Suppressor macrophage treated with lipopolysaccharide for 1 hour (primary cell): ENCODE results near the gene PLN.

ENCODE experiments used
- DNase-seq, 3 donors: peaks; one replicate each; pipeline ENCODE4 v3.0.0-alpha.2; 2020 to 2022

PLN gene

GRCh38 chr6:118548136-118548535 lies at the start of gene PLN:
TSS of gene PLN (plus strand) at chr6:118548296. CDS start at chr6:118558922, 10,626 bp downstream.
- no peak for DNase-seq

DNA sequence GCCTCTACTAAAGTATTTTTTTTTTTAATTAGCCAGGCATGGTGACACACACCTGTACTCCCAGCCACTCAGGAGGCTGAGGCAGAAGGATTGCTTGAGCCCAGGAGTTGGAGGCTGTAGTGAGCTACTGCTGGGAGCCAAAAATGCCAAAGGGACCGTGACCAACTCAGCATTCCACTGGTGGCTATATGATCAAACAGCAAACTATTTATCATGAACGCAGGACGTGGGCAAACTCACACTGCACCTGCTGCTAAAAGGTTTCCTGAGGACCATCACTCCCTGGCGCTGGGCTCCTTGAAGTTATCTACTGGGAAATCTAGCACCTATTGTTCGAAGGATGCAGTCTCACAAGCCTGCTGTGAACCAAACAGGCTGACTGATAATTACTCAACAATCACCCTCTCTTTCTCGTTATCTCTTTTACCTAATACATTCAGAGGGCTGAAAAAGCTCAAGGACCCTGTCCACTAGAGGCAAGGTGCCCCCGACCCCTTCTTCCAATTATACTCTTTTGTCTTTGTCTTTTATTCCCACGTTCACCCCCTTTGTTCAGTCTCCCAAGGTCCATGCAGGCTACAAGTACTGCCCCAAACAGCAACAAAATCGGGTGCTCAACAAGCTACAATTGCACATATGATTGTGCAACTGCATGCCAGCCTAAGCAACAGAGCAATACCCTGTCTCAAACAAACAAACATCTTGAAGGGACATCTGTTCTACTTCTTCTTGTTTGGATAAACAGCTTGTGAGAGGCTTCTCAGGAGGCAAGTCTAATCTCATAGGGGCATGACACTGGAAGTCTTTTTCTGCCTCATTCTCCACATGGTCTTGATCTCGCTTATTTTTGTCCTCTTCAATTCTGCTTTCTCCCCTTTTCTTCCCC lies 47.7 kb upstream of the PLN start:
- no peak for DNase-seq

DNA sequence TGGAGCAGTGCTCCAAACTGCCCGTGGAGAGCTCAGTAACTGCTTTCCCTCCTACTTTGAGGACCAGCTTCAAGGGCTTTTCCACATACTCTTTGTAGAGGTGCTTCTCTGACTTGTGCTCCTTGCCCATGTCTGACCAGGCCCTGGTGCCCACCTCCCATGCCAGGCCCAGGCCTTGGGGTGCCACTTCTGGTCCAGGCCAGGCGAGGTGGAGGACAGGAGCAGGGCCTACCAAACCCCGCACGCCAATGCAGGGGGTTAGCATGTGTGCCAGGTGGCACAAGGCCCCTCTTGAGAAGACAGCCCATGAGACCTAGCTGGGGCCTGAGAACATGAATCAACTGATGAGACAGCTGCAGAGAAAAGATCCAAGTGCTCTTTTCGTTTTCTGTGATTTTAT lies 47.0 kb upstream of the PLN start:
- no peak for DNase-seq

GRCh38 chr6:118501765-118502164 lies 46.3 kb upstream of the PLN start:
- DNase-seq: no peak

- no peak for DNase-seq
Measured at GRCh38 chr6:118502169-118502568, 45.9 kb upstream of the PLN start.

- no peak for DNase-seq
Measured at GRCh38 chr6:118504611-118505010, 43.5 kb upstream of the PLN start.

DNA sequence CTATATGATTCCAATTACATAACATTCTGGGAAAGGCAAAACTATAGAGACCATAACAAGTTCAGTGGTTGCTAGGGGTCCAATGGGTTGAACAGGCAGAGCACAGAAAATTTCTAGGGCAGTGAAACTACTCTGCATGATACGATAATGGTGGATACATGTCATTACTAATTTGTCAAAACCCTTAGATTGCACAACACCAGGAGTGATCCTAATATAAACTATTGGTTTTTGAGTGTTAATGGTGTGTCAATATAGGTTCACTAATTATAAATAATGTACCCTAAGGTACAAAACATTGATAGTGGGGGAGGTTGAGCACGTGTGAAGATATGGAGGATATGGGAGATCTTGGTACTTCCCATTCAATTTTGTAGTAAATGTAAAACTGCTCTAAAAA lies 42.4 kb upstream of the PLN start:
- DNase-seq: no peak

- no peak for DNase-seq
Measured at GRCh38 chr6:118506071-118506638, 41.9 kb upstream of the PLN start.

GRCh38 chr6:118507636-118508035 lies 40.5 kb upstream of the PLN start:
- DNase-seq: no peak

DNA sequence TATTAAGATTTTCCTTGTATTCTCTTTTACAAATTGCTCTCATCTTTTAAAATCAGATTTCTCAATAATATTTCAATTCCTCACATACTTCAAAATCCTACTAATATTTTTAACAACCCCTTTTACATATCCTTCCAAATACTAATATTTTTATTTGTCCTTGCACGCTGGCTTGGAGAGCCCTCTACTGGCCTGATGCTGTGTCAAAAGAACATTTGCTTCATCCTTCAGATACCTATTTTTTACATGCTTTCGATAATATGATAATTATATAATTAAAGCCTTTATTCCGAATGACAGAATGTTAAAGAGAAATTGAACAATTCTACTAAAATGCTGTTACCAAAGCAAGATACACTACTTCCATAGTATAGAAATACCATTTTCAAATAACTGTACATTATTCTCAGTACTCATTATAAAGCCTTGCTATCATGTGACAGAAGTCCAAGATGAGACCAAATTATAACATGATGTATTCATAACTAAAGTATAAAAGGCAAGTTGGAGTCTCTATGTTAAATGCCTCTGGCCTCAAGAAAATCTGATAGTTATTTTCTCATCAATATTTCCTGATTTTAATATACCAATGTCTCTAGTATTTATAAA lies 39.0 kb upstream of the PLN start:
- peak in 1 of 3 donors; percentile 7 for DNase-seq

- no peak for DNase-seq
Measured at GRCh38 chr6:118511930-118512715, 36.0 kb upstream of the PLN start.

- DNase-seq: no peak
Measured at GRCh38 chr6:118514689-118515088, 33.4 kb upstream of the PLN start.

- no peak for DNase-seq
Measured at GRCh38 chr6:118522422-118522821, 25.7 kb upstream of the PLN start.

GRCh38 chr6:118523216-118523615 lies 24.9 kb upstream of the PLN start:
- no peak for DNase-seq

- DNase-seq: no peak
Measured at GRCh38 chr6:118524686-118525085, 23.4 kb upstream of the PLN start.

GRCh38 chr6:118525913-118526780 lies 21.9 kb upstream of the PLN start:
- DNase-seq: no peak

DNA sequence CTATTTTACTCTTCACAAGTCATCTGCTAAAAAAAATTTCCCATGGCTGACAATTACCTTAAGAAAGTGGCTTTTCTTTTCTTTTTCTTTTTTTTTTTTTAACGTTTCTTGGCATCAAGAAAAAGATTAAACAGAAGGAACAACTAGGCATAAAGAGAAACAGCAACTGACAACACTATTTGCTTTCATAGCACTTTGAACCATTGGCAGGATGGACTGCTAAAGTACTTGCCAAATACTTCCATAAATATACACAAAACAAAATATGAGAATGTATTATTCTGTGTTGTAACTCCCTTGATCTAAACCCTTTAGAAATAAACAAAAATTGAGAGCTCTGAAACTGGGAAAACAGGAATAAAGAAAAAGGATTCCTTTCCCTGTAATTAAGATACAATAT lies 20.0 kb upstream of the PLN start:
- DNase-seq: no peak

DNA sequence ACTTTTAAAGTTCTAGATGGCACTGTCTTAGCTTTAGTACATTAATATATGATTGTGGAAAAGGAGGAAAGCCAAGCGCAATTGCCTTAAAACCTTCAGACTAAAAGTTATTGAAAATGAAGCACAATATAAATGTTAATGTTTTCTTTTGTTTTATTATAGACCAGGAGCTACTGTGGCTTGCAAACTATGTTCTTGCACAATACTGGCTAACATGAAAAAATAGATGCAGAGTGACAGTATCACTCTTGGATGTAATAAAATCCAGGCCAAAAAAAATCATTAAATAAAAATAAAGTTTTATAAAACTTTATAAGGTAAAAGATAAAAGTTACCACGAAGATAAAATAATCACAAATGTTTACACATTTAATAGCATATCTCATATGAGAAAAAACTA lies 18.3 kb upstream of the PLN start:
- no peak for DNase-seq

GRCh38 chr6:118530942-118531341 lies 17.2 kb upstream of the PLN start:
- no peak for DNase-seq

DNA sequence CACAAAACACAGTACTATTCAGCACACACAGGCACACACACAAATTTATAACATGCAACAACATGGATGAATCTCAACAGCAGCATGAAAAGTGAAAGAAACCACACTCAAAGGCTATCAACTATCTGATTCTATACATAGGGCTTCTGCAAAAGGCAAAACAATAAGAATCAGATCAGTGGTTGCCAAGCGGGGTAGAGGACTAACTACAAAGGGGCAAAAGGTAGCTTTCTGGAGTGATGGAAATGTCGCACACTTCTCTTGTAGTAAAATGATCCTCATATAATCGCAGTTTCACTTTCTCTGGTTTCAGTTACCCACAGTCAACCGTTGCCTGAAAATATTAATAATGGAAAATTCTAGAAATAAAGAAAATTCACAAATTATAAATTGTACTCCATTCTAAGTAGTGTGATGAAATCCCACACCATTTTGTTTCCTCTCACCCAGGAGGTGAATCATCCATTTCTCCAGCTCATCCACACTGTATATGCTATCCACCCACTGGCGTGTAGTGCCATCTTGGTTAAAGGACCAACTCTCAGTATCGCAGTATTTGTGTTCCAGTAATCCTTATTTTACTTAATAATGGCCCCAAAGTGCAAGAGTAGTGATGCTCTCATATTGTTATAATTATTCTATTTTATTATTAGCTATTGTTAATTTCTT lies 12.8 kb upstream of the PLN start:
- DNase-seq: peak in 1 of 3 donors; percentile 17

DNA sequence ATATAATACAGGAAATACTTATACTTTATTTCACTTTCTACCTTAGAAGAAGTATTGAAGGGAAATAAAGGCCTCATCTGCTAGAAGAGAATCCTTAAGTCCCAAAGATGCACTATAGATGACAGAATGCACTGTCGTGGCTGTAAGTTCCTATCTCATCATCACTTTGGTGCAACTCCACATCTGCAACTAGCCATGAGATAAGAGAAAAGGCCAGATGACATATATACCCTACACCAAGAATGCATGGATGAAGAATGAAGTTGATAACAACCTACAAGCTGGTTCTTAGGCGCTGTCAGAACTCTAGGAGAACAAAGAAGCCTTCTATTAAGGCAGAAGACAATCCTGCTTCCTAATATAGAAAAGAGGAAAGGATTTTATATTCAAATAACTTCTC lies 11.6 kb upstream of the PLN start:
- DNase-seq: no peak

GRCh38 chr6:118537574-118537973 lies 10.5 kb upstream of the PLN start:
- no peak for DNase-seq
